ENCODE results near the gene ELK4.

GRCh38 chr1:205587581-205587980 is 44.2 kb downstream of the ELK4 start:
- TF ChIP-seq CTCF (optimal IDR thresholded peaks at IDR 0.05 in 1 of 3, IDR thresholded peaks at IDR 0.05 in 1 of 3, conservative IDR thresholded peaks at IDR 0.05 in 1 of 3; ENCODE audit: extremely low read depth in 1 of 3, insufficient read depth in 2 of 3, low read length in 3 of 3) (no peak), EZH2 (IDR thresholded peaks at IDR 0.05; ENCODE audit: low read length) (no peak)
